Lower lobe of right lung (tissue), 2 donors: Measurements from ENCODE around the gene CYTH1. TPM values are rescaled to one million over a fixed set of nuclear protein-coding genes. Genes with fewer than 3 reads are reported as not detected.

Experiments
- ATAC-seq, 2 donors: fragments of 200-7000 bp; cut with Tn5 transposase; one replicate each; pipeline ENCODE4 v1.9.1; 2020 to 2022; ENCODE audit warnings: mild to moderate bottlenecking in 2 of 2, moderate library complexity in 2 of 2
- DNase-seq: peaks from one replicate; pipeline ENCODE4 v3.0.0-alpha.2; 2020
- H3K27ac ChIP-seq: fragments of 200-600 bp; one replicate; pipeline ENCODE4 v1.8.0; 2022
- H3K27me3 ChIP-seq: fragments of 200-600 bp; one replicate; pipeline ENCODE4 v1.8.0; 2022; ENCODE audit warnings: low read depth
- H3K36me3 ChIP-seq: fragments of 200-600 bp; one replicate; pipeline ENCODE4 v1.8.0; 2022; ENCODE audit warnings: mild to moderate bottlenecking
- H3K4me1 ChIP-seq: fragments of 200-600 bp; one replicate; pipeline ENCODE4 v1.8.0; 2022
- H3K4me3 ChIP-seq: fragments of 200-600 bp; one replicate; pipeline ENCODE4 v1.8.0; 2022; ENCODE audit warnings: mild to moderate bottlenecking
- H3K9me3 ChIP-seq: fragments of 200-600 bp; one replicate; pipeline ENCODE4 v1.8.0; 2022
- intact Hi-C: fragments of 100-400 bp; cut with DNase I; formaldehyde crosslinking; loops from one replicate; pipeline ENCODE4 v1.11.0; 2022
- total RNA-seq: library from RNA; stranded (reverse); fragmentation: NEBNext Ultra II Directional; extraction: Animal tissue kit (Norgen Biotek cat#: 25700); gene quantifications from one replicate; pipeline ENCODE4 v1.2.1, GENCODE V29; 2021
- TF ChIP-seq, protein P1 (sequence below): fragments of 200-600 bp; IDR thresholded peaks from one replicate; pipeline ENCODE4 v1.8.0; 2022; ENCODE audit warnings: antibody characterized with exemption, mild to moderate bottlenecking
- donor health status: DM: no; HTN: yes; CAD: no; lungs with severe emphysema.

The CYTH1 gene
- total RNA-seq, 1 donor from 2014 or later, result 110 TPM

DNA sequence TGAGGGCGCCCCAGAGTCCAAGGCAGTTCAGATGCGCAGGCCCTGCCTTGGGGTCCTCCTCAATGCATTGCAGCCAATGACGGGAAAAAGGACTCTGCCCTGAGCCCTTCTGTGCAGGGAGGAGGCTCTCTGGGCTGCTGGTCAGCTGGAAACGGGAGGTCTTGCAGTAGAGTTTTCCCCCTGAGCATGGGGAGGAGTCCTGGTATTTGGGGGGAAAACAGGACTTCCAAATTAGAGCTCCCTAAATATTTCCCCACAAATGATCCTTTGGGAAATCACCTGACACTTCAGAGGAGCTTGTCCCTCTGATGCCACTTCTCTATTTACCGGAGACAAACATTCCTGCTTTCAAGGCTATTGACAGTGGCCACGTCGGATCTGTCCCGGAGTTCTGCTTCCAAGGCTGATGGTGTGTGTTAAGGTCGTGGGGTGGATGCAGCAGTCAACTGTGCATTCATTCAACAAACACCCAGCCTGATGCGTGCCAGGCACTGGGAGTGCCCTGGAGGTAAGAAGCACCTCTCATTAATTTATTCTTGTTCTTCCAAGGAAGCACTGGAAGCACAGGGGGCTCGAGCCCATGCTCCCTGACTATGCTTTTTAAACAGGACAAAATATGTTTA is 131.9 kb downstream of the CYTH1 start:
- H3K27ac ChIP-seq, result no peak overlapping the region
- no peak for ATAC-seq
- no peaks in the 10 kb centered on the region for H3K36me3 ChIP-seq
- no peaks in the 10 kb centered on the region for H3K27me3 ChIP-seq
- H3K4me3 ChIP-seq, result no peak overlapping the region
- TF ChIP-seq, protein P1, sequence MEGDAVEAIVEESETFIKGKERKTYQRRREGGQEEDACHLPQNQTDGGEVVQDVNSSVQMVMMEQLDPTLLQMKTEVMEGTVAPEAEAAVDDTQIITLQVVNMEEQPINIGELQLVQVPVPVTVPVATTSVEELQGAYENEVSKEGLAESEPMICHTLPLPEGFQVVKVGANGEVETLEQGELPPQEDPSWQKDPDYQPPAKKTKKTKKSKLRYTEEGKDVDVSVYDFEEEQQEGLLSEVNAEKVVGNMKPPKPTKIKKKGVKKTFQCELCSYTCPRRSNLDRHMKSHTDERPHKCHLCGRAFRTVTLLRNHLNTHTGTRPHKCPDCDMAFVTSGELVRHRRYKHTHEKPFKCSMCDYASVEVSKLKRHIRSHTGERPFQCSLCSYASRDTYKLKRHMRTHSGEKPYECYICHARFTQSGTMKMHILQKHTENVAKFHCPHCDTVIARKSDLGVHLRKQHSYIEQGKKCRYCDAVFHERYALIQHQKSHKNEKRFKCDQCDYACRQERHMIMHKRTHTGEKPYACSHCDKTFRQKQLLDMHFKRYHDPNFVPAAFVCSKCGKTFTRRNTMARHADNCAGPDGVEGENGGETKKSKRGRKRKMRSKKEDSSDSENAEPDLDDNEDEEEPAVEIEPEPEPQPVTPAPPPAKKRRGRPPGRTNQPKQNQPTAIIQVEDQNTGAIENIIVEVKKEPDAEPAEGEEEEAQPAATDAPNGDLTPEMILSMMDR, result no peak
- DNase-seq, result no peak
- intact Hi-C loops, result no loop called here
- H3K4me1 ChIP-seq, result peaks cover 12% of the 10 kb centered on the region
- peaks cover 5% of the 10 kb centered on the region for H3K9me3 ChIP-seq

DNA sequence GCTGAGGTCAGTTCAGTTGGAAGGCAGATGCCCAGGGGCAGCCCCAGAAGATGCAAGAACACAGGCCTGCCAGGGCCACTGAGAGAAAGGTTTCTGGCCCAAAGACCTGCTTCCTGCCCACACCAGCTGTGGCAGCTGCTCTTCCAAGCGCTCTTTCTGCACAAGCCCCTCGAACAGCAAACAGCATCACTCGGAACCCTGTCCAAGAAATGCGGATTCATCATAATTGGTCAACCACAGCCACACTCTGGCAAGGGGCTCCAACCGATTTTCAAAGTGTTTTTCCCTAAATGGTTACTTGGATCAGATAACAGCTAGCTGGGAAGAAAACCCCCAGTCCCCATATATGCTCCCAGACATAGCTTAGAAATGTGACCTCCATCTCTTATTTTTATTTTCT is 133.8 kb downstream of the CYTH1 start:
- no peak overlapping the region for H3K27ac ChIP-seq
- TF ChIP-seq, protein P1, result no peak
- peaks cover 5% of the 10 kb centered on the region for H3K9me3 ChIP-seq
- no peaks in the 10 kb centered on the region for H3K36me3 ChIP-seq
- intact Hi-C loops, result no loop called here
- H3K27me3 ChIP-seq, result no peaks in the 10 kb centered on the region
- H3K4me1 ChIP-seq, result peaks cover 15% of the 10 kb centered on the region
- no peak overlapping the region for H3K4me3 ChIP-seq
- ATAC-seq (no peak), DNase-seq (no peak)

DNA sequence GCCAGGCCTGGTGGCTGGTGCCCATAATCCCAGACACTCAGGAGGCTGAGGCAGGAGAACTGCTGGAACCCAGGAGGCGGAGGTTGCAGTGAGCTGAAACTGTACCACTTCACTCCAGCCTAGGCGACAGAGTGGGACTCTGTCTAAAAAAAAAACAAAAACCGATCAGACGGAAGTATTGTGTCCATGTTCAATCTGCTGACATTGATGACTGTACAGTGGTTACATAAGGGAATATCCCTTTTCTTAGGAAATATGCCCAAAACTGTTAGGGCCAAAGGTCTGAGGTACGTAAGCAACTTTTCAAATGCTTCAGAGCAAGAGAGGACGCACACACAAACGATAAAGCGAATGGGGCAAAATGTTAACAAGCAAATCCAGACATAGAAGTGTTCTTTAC is 135.0 kb downstream of the CYTH1 start:
- ATAC-seq (peak; percentile 52 to 59), DNase-seq (no peak)
- intact Hi-C loops, result no loop called here
- Histone ChIP-seq H3K9me3 (peaks cover 5% of the 10 kb centered on the region), H3K27me3 (no peaks in the 10 kb centered on the region), H3K4me3 (no peak overlapping the region), H3K4me1 (peaks cover 15% of the 10 kb centered on the region), H3K36me3 (no peaks in the 10 kb centered on the region), H3K27ac (peak overlapping the region; percentile 74)
- TF ChIP-seq, protein P1, result no peak

DNA sequence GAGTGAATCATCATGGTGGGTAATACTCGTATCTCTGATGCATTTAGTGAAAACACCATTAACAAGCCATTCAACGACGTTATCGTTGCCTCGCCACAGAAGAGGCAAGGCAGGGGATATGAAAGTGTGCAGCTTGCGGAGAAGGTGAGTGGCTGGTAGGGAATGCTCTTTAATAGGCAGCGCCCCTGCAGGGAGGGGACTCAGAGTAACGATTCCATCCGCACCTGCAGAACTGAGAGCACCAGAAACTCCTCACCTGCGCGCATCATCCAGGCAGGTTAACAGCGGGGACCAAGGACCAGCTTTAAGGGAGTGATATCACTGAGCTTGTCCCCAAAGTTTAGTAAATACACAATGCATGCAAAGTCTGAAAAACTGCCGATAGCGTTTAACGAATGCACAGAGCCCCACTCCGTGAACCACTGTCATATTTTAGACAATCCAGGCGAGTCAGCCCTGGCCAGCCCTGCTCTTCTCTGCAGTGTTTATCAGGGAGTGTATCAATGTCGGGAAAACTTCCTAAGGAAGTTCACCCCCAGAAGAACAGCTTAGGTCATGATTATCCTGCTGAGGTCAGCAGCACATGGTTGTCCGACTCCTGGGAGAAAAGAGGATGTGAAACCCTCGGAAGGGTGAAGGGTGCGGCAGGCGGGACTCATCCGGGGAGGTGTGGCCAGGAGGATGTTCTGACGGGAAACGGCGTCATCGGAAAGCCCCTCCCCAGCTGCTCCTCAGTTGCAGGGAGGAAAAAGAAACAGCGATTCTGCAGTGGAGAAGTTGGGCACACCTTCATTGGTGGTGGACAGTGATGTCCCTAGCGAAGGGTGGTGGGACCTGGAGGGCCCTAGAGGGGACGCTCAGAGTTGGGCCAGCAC is 136.4 kb downstream of the CYTH1 start:
- peak; percentile 88 to 95 for ATAC-seq
- DNase-seq, result peak; percentile 90
- H3K4me1 ChIP-seq, result peaks cover 15% of the 10 kb centered on the region
- H3K27me3 ChIP-seq, result no peaks in the 10 kb centered on the region
- H3K27ac ChIP-seq, result peak overlapping the region; percentile 74
- TF ChIP-seq, protein P1, result no peak
- H3K4me3 ChIP-seq, result no peak overlapping the region
- intact Hi-C loops, result no loop called here
- peaks cover 5% of the 10 kb centered on the region for H3K9me3 ChIP-seq
- H3K36me3 ChIP-seq, result no peaks in the 10 kb centered on the region

DNA sequence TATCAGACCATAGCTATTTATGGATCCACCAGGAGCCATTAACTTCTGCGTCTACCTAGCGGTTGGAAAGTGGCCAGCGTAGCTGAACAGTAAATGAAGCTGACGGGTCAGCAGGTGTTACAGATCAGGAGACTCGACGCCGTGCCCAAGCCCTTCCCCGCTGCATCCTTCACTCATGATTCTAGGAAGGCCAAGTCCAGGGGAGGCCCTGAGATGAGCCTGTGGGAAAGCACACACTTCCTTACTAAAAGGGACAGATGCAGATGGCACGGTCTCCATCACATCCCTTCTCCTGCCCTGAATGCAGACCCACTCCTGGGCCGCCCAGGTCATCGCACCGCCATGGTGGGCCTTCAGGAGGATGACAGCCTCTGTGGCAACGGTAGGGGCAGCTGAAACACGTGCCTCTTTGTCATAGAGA is 137.1 kb downstream of the CYTH1 start:
- TF ChIP-seq, protein P1, result no peak
- no peaks in the 10 kb centered on the region for H3K36me3 ChIP-seq
- ATAC-seq, result no peak
- H3K27ac ChIP-seq, result peak overlapping the region; percentile 74
- H3K27me3 ChIP-seq, result no peaks in the 10 kb centered on the region
- no peak for DNase-seq
- peaks cover 5% of the 10 kb centered on the region for H3K9me3 ChIP-seq
- H3K4me1 ChIP-seq, result peaks cover 15% of the 10 kb centered on the region
- intact Hi-C loops, result no loop called here
- no peak overlapping the region for H3K4me3 ChIP-seq
